Gastroesophageal sphincter (tissue), 3 donors: ENCODE results near the gene BSX.

Experiments used
- EP300 ChIP-seq: sonication (generic); formaldehyde crosslinking; IDR thresholded peaks from one replicate; pipeline ENCODE4 v1.6.1; 2017; ENCODE audit warnings: antibody characterized with exemption, mild to moderate bottlenecking
- POLR2A ChIP-seq, 2 donors: fragments of 450-650 bp; IDR thresholded peaks; one replicate each; pipeline ENCODE4 v1.6.1; 2017; ENCODE audit warnings: antibody characterized with exemption in 2 of 2, mild to moderate bottlenecking in 2 of 2, moderate library complexity in 1 of 2
- TF ChIP-seq, protein P1 (sequence below), 4 experiments: fragments of 200-600 bp in 2 of 4; fragments of 450-650 bp in 2 of 4; sonication (generic) in 1 of 4; IDR thresholded peaks; one replicate each; pipeline ENCODE4 v1.5.1; 2017 to 2019; ENCODE audit warnings: antibody characterized with exemption in 4 of 4, mild to moderate bottlenecking in 2 of 4, moderate library complexity in 2 of 4

DNA sequence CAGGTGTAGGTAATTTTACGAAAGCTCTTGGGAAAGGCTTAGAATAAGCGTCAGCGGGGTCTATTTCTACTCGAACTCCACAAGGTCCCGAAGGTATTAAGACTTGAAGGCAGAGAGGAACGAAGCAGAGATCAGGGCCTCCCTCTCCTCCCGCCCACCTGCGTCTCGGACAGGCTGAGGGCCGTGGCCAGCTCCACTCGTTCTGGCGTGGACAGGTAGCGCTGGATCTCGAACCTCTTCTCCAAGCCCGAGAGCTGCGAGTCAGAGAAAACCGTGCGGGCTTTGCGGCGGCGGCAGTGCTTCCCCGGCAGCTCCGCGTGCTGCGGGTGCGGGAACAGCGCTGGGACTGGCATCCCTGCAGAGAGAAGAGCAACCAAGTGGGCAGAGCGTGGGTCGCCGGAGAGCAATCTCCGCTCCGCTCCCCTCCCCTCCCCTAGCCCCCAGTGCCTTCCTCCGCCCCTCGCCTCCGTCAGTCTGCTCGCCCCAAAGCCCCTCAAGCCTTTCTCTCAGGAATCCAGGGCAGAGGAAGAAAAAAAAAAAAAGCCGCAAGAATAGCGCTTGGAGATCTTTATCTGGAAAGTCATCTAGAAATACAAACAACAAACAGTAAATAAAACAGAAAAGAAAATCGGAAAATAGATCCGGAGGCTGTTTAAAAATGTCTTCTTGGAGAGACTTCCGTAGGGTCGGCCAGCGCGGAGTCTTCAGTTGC is 2.4 kb downstream of the BSX start:
- TF ChIP-seq POLR2A (IDR thresholded peaks at IDR 0.05), result no peak
- TF ChIP-seq, protein P1, sequence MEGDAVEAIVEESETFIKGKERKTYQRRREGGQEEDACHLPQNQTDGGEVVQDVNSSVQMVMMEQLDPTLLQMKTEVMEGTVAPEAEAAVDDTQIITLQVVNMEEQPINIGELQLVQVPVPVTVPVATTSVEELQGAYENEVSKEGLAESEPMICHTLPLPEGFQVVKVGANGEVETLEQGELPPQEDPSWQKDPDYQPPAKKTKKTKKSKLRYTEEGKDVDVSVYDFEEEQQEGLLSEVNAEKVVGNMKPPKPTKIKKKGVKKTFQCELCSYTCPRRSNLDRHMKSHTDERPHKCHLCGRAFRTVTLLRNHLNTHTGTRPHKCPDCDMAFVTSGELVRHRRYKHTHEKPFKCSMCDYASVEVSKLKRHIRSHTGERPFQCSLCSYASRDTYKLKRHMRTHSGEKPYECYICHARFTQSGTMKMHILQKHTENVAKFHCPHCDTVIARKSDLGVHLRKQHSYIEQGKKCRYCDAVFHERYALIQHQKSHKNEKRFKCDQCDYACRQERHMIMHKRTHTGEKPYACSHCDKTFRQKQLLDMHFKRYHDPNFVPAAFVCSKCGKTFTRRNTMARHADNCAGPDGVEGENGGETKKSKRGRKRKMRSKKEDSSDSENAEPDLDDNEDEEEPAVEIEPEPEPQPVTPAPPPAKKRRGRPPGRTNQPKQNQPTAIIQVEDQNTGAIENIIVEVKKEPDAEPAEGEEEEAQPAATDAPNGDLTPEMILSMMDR (IDR thresholded peaks at IDR 0.05), result no peak
- no peak for TF ChIP-seq EP300
